SK-N-SH treated with all-trans-retinoic acid at 6 μM for 48 hours (cell line): Measurements from ENCODE around the gene SREK1.

Source experiments
- CREB5 ChIP-seq: fragments of 250-450 bp; sonication (Bioruptor Pico); IDR thresholded peaks from 2 replicates; pipeline ENCODE4 v1.5.1; 2020; ENCODE audit warnings: low read depth, mild to moderate bottlenecking, moderate library complexity
- CSDC2 ChIP-seq: fragments of 250-450 bp; sonication (Bioruptor Pico); IDR thresholded peaks from 2 replicates; pipeline ENCODE4 v1.5.0; 2020; ENCODE audit warnings: mild to moderate bottlenecking, moderate library complexity
- ZFP30 ChIP-seq: fragments of 450-650 bp; formaldehyde crosslinking; IDR thresholded peaks from 2 replicates; pipeline ENCODE4 v1.5.0; 2022; ENCODE audit warnings: mild to moderate bottlenecking, moderate library complexity
- ZNF8 ChIP-seq: fragments of 450-650 bp; formaldehyde crosslinking; IDR thresholded peaks from 2 replicates; pipeline ENCODE4 v1.5.0; 2020; ENCODE audit warnings: mild to moderate bottlenecking, moderate library complexity
- TF ChIP-seq, protein P1 (sequence below): fragments of 250-450 bp; sonication (Bioruptor Pico); IDR thresholded peaks from 2 replicates; pipeline ENCODE4 v1.8.0; 2020; ENCODE audit warnings: mild to moderate bottlenecking, moderate library complexity, borderline replicate concordance
- TF ChIP-seq, protein P2 (sequence below): fragments of 250-450 bp; sonication (Bioruptor Pico); IDR thresholded peaks from 2 replicates; pipeline ENCODE4 v1.8.0; 2021; ENCODE audit warnings: low read depth, mild to moderate bottlenecking, moderate library complexity, borderline replicate concordance

GRCh38 chr5:66224274-66224673 lies 80.2 kb downstream of the SREK1 start:
- TF ChIP-seq, protein P1, sequence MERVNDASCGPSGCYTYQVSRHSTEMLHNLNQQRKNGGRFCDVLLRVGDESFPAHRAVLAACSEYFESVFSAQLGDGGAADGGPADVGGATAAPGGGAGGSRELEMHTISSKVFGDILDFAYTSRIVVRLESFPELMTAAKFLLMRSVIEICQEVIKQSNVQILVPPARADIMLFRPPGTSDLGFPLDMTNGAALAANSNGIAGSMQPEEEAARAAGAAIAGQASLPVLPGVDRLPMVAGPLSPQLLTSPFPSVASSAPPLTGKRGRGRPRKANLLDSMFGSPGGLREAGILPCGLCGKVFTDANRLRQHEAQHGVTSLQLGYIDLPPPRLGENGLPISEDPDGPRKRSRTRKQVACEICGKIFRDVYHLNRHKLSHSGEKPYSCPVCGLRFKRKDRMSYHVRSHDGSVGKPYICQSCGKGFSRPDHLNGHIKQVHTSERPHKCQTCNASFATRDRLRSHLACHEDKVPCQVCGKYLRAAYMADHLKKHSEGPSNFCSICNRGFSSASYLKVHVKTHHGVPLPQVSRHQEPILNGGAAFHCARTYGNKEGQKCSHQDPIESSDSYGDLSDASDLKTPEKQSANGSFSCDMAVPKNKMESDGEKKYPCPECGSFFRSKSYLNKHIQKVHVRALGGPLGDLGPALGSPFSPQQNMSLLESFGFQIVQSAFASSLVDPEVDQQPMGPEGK (CRISPR knock-in tag), result no peak
- TF ChIP-seq CSDC2 (CRISPR knock-in tag) (no peak), CREB5 (CRISPR knock-in tag) (no peak), ZNF8 (CRISPR knock-in tag) (no peak), ZFP30 (CRISPR knock-in tag) (no peak)
- TF ChIP-seq, protein P2, sequence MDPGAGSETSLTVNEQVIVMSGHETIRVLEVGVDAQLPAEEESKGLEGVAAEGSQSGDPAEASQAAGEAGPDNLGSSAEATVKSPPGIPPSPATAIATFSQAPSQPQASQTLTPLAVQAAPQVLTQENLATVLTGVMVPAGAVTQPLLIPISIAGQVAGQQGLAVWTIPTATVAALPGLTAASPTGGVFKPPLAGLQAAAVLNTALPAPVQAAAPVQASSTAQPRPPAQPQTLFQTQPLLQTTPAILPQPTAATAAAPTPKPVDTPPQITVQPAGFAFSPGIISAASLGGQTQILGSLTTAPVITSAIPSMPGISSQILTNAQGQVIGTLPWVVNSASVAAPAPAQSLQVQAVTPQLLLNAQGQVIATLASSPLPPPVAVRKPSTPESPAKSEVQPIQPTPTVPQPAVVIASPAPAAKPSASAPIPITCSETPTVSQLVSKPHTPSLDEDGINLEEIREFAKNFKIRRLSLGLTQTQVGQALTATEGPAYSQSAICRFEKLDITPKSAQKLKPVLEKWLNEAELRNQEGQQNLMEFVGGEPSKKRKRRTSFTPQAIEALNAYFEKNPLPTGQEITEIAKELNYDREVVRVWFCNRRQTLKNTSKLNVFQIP (CRISPR knock-in tag), result no peak
